PC-9 (cell line): Measurements from ENCODE around the gene ARMC9. TPM values are rescaled to one million over a fixed set of nuclear protein-coding genes. Genes with fewer than 3 reads are reported as not detected.
A peak's percentile ranks its signal among the peaks of the same experiment; 100 is the strongest.

Experiments
- Bru-seq: library from RNA; stranded (reverse); fragments of 400-500 nt; gene quantifications from one replicate; lab custom pipeline; 2021; lab: Mats Ljungman, UMichigan
- BruChase-seq, 2 experiments: library from RNA; stranded (reverse); fragments of 400-500 nt; gene quantifications; one replicate each; lab custom pipeline; 2021; lab: Mats Ljungman, UMichigan
- BruUV-seq: library from RNA; stranded (reverse); fragments of 400-500 nt; replicated peaks from 2 replicates; lab custom pipeline; 2021; lab: Mats Ljungman, UMichigan
- CTCF ChIA-PET: fragments of 300-600 bp; sonication (Branson Sonifier 250); formaldehyde crosslinking; loops from one replicate; lab custom pipeline; 2022; ENCODE audit warnings: antibody characterized with exemption; lab: Charles Lee
- POLR2A ChIA-PET: fragments of 300-600 bp; sonication (Branson Sonifier 250); formaldehyde crosslinking; loops from one replicate; lab custom pipeline; 2022; ENCODE audit warnings: antibody characterized with exemption; ENCODE audit not compliant: unreplicated experiment; lab: Charles Lee
- DNase-seq, 2 experiments: peaks; one replicate each; pipeline versions ENCODE4 v3.0.0 to v3.0.0-alpha.2; 2015 to 2022; ENCODE audit warnings: mixed read lengths in 1 of 2
- H2AFZ ChIP-seq: fragments of 200-600 bp; sonication (generic); 2 replicates; pipeline ENCODE4 v1.8.1; 2017; ENCODE audit warnings: antibody characterized with exemption
- H3F3A ChIP-seq: fragments of 200-600 bp; sonication (generic); 2 replicates; pipeline ENCODE4 v1.8.1; 2017; ENCODE audit warnings: antibody characterized with exemption, mild to moderate bottlenecking, low read depth; ENCODE audit not compliant: insufficient read depth
- H3K27ac ChIP-seq: fragments of 200-600 bp; sonication (generic); 2 replicates; pipeline ENCODE4 v1.6.1; 2016; ENCODE audit warnings: mixed run types
- H3K27me3 ChIP-seq: fragments of 200-600 bp; sonication (generic); 2 replicates; pipeline ENCODE4 v1.6.1; 2016; ENCODE audit warnings: low read depth, mixed run types; ENCODE audit not compliant: insufficient read depth
- H3K36me3 ChIP-seq: fragments of 200-600 bp; sonication (generic); 2 replicates; pipeline ENCODE4 v1.6.1; 2016; ENCODE audit warnings: low read depth, mixed run types
- H3K4me1 ChIP-seq: fragments of 200-600 bp; sonication (generic); replicated peaks from 2 replicates; pipeline ENCODE4 v1.6.1; 2016; ENCODE audit warnings: mixed run types; ENCODE audit not compliant: insufficient read depth
- H3K4me2 ChIP-seq: fragments of 200-600 bp; sonication (generic); 2 replicates; pipeline ENCODE4 v1.6.1; 2017; ENCODE audit warnings: mixed run types
- H3K4me3 ChIP-seq: fragments of 200-600 bp; sonication (generic); 2 replicates; pipeline ENCODE4 v1.6.1; 2016; ENCODE audit warnings: mixed run types
- H3K79me2 ChIP-seq: fragments of 200-600 bp; sonication (generic); 2 replicates; pipeline ENCODE4 v1.6.1; 2017; ENCODE audit warnings: low read depth, mixed run types
- H3K9me2 ChIP-seq: fragments of 200-600 bp; sonication (generic); 2 replicates; pipeline ENCODE4 v1.8.1; 2017; ENCODE audit warnings: mild to moderate bottlenecking; ENCODE audit not compliant: insufficient read depth
- H3K9me3 ChIP-seq: fragments of 200-600 bp; sonication (generic); 2 replicates; pipeline ENCODE4 v1.8.1; 2016; ENCODE audit warnings: low read depth; ENCODE audit not compliant: insufficient read depth
- H4K20me1 ChIP-seq: fragments of 200-600 bp; sonication (generic); 2 replicates; pipeline ENCODE4 v1.8.1; 2017; ENCODE audit not compliant: insufficient read depth
- EZH2 ChIP-seq: fragments of 200-600 bp; sonication (generic); IDR thresholded peaks from 2 replicates; pipeline ENCODE4 v1.8.0; 2017; ENCODE audit warnings: antibody characterized with exemption, low read depth
- intact Hi-C: fragments of 100-400 bp; cut with micrococcal nuclease; formaldehyde crosslinking; loops from one replicate; pipeline ENCODE4 v1.10.0; 2022; ENCODE audit not compliant: unreplicated experiment
- long read RNA-seq: library from polyadenylated mRNA; stranded (forward); transcript quantifications from one replicate; pipeline ENCODE4 v2.0.0, GENCODE V29; 2022
- total RNA-seq: library from RNA; stranded (reverse); gene quantifications from 2 replicates; pipeline ENCODE4 v1.2.3, GENCODE V29; 2021
- TF ChIP-seq, protein P1 (sequence below): fragments of 200-600 bp; sonication (generic); conservative IDR thresholded peaks from 2 replicates; pipeline ENCODE4 v1.6.1; 2017; ENCODE audit warnings: mixed run types, antibody characterized with exemption, mild to moderate bottlenecking, moderate library complexity

The ARMC9 gene, protein sequence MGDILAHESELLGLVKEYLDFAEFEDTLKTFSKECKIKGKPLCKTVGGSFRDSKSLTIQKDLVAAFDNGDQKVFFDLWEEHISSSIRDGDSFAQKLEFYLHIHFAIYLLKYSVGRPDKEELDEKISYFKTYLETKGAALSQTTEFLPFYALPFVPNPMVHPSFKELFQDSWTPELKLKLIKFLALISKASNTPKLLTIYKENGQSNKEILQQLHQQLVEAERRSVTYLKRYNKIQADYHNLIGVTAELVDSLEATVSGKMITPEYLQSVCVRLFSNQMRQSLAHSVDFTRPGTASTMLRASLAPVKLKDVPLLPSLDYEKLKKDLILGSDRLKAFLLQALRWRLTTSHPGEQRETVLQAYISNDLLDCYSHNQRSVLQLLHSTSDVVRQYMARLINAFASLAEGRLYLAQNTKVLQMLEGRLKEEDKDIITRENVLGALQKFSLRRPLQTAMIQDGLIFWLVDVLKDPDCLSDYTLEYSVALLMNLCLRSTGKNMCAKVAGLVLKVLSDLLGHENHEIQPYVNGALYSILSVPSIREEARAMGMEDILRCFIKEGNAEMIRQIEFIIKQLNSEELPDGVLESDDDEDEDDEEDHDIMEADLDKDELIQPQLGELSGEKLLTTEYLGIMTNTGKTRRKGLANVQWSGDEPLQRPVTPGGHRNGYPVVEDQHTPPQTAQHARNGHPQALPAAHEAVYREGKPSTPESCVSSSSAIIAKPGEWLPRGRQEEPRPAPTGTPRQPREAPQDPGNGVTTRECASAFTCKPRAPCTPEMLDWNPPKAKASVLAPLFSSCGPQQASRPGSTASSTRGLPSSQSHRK
- total RNA-seq (23.4 and 29.7 TPM in 2 replicates), Bru-seq, nascent RNA (percentile 58 among the genes with signal in this experiment), BruChase-seq, experiment 1, labeled RNA remaining after a 2-hour chase (percentile 56 among the genes with signal in this experiment), BruChase-seq, experiment 2, labeled RNA remaining after a 6-hour chase (percentile 49 among the genes with signal in this experiment)
- long read RNA-seq, transcript ARMC9-201 (21 exons, 2,300 nt) = major isoform, 16 of 84 reads
- long read RNA-seq, partial matches to known transcripts = 49 of 84 reads
- long read RNA-seq, other reads (novel, unspliced or antisense) = 19 of 84 reads

DNA sequence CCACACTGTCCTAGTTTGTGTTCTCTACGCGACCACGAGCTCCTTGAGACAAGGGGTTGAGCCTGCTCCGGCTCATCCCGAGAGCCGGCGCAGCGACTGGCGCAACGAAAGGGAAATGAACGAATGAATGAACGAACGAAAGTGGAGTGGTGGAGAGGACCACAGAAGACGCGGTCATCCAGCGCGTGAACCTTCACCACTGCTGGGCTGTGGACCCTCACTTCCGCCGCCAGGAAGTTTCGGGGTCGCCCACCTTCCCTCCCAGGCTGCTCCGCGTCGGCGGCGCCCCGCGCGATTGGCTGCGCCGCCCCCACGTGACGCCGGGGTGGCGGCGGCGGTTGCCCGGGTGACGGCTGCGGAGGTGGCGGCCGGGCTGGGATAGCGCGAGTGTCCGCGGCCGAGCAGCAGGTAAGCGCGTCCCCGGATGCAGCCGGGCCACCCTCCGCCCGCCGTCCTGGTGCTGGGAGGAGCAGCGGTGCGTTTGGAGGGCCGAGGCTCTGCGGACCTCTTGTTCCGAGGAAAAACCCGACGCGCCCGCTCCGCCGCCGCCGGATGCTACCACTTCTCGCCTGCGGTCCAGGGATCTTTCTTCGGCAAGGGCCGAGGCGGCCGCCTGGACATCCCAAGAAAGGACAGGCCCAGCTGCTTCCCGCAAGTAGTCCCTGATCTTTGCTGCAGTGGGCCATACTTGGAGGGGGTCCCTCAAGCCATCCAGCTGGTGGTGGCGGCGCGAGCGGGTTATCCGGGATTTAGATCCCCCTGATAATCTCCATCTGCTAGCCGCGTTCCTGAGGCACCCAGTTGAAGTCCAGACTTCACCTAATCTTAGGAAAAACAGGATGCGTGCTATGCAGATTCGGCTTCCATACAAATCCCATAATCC lies at the start of gene ARMC9:
TSS of gene ARMC9 (plus strand) at position 341 of the 883 bp plus-strand sequence. CDS start 7,608 bp downstream, outside the sequence.
- DNase-seq = peak; percentile 41 to 78
- no peaks in the 10 kb centered on the region for H3K36me3 ChIP-seq
- TSS peak; percentile 55 for BruUV-seq
- POLR2A ChIA-PET = interaction anchor here (0.6 to 0.7 kb wide), 3 partner anchors 130 to 444 kb away, joined by 3 to 14 read pairs (median 4); no protein-coding TSS in a partner anchor
- peak within 1 kb of the TSS; percentile 72 for H3K4me3 ChIP-seq
- no peak for TF ChIP-seq EZH2
- TF ChIP-seq, protein P1, sequence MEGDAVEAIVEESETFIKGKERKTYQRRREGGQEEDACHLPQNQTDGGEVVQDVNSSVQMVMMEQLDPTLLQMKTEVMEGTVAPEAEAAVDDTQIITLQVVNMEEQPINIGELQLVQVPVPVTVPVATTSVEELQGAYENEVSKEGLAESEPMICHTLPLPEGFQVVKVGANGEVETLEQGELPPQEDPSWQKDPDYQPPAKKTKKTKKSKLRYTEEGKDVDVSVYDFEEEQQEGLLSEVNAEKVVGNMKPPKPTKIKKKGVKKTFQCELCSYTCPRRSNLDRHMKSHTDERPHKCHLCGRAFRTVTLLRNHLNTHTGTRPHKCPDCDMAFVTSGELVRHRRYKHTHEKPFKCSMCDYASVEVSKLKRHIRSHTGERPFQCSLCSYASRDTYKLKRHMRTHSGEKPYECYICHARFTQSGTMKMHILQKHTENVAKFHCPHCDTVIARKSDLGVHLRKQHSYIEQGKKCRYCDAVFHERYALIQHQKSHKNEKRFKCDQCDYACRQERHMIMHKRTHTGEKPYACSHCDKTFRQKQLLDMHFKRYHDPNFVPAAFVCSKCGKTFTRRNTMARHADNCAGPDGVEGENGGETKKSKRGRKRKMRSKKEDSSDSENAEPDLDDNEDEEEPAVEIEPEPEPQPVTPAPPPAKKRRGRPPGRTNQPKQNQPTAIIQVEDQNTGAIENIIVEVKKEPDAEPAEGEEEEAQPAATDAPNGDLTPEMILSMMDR = no peak
- H3K27me3 ChIP-seq = peaks cover 17% of the 10 kb centered on the region; the same call in 1 of the 2 replicates
- H3K4me1 ChIP-seq = peaks cover 25% of the 10 kb centered on the region
- no peaks in the 10 kb centered on the region for H4K20me1 ChIP-seq
- H3K79me2 ChIP-seq = no peaks in the 10 kb centered on the region
- no peak within 1 kb of the TSS for H3K27ac ChIP-seq
- H2AFZ ChIP-seq = peak within 1 kb of the TSS; percentile 97
- no peaks in the 10 kb centered on the region for H3F3A ChIP-seq
- no peaks in the 10 kb centered on the region for H3K9me2 ChIP-seq
- H3K9me3 ChIP-seq = no peaks in the 10 kb centered on the region
- CTCF ChIA-PET = interaction anchor here (0.6 kb wide), 1 partner anchor 265 kb away, joined by 3 read pairs; no protein-coding TSS in a partner anchor
- H3K4me2 ChIP-seq = peak within 1 kb of the TSS; percentile 81
- intact Hi-C loops = no loop called here

DNA sequence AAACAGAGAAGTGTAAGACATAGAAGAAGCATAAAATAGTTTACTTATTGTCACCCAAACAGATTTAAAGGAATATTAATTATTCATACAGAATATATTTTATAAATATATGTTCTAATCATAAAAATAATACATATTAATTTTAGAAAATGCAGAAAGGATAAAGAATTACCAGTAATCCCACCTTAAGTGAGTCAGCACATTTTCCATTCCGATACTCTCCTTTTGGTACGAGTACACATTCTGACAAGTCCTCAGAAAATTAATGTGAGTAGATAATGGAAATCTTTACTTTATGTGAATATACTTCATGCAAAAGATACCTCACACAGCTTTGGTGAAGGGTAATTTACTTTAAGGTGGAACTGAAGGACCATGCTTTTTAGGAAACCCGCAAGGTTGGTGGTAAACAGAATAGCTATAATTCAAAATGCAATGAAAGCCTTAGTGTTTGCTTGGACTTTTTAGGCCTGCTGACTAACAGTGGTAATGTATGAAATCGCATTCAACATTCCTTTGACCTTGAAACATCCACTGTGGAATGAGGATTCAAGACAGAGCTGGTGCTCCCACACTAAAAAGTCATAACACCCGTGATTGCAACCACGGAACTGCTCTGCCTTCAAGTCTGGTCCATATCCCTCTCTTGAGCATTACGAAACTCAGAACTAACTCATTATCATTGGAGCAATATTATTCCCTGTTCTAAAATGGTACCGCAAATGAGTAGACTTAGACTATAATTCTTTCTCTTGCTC lies 45.5 kb upstream of the ARMC9 start:
- H4K20me1 ChIP-seq = no peaks in the 10 kb centered on the region; the same call in 1 of the 2 replicates
- H3K27me3 ChIP-seq = no peaks in the 10 kb centered on the region
- POLR2A ChIA-PET = no interaction called here
- CTCF ChIA-PET = interaction anchor here (0.6 kb wide), 1 partner anchor 9 kb away, joined by 13 read pairs; no protein-coding TSS in a partner anchor
- no peaks in the 10 kb centered on the region for H3K4me1 ChIP-seq
- DNase-seq = no peak
- H3K9me3 ChIP-seq = no peaks in the 10 kb centered on the region
- intact Hi-C loops = no loop called here
- H3K79me2 ChIP-seq = no peaks in the 10 kb centered on the region
- no peak overlapping the region for H2AFZ ChIP-seq
- no peaks in the 10 kb centered on the region for H3K9me2 ChIP-seq
- TF ChIP-seq EZH2 = no peak
- TF ChIP-seq, protein P1 = no peak
- H3F3A ChIP-seq = peaks cover 13% of the 10 kb centered on the region
- H3K4me3 ChIP-seq = no peak overlapping the region
- no peak overlapping the region for H3K4me2 ChIP-seq
- peaks cover 33% of the 10 kb centered on the region for H3K36me3 ChIP-seq
- BruUV-seq = no TSS peak
- no peak overlapping the region for H3K27ac ChIP-seq
